HG02759 (cell line): ENCODE results near the gene TOP3A.
A peak's percentile ranks its signal among the peaks of the same experiment; 100 is the strongest.

Experiments
- ATAC-seq: cut with Tn5 transposase; IDR thresholded peaks from one replicate; pipeline ENCODE4 v1.9.1; 2021; ENCODE audit warnings: mild to moderate bottlenecking, moderate library complexity; ENCODE audit not compliant: unreplicated experiment

The TOP3A gene

DNA sequence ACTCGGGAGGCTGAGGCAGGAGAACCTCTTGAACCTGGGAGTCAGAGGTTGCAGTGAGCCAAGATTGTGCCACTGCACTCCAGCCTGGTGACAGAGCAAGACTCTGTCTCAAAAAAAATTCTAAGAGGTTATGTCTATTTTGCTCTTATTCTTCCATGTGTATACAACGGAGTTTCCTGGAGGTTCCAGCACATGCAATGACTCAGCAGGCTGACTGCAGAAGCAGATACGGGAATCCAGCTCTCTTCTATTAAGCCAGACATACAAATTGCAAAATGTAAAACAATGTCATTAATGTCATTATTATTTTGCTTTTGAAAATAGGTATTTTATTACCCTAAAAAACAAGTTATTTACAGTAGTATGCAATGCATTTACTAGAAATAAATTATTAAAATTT lies 35.9 kb downstream of the TOP3A start:
- no peak for ATAC-seq

DNA sequence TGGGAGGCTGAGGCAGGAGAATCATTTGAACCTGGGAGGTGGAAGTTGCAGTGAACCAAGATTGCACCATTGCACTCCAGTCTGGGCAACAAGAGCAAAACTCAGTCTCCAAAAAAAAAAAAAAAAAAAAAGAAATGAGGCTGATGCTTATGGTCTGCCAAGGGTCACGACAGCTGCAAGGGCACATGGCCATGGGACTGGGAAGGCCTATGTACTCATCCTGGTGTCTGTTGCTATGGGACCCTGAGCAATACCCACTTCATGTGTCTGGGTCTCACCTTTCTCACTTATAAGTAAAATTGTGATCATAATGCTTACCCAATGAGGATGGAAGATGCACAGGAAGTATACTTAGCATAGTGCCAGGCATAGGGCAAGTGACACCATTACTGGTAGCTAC lies 37.7 kb downstream of the TOP3A start:
- no peak for ATAC-seq

DNA sequence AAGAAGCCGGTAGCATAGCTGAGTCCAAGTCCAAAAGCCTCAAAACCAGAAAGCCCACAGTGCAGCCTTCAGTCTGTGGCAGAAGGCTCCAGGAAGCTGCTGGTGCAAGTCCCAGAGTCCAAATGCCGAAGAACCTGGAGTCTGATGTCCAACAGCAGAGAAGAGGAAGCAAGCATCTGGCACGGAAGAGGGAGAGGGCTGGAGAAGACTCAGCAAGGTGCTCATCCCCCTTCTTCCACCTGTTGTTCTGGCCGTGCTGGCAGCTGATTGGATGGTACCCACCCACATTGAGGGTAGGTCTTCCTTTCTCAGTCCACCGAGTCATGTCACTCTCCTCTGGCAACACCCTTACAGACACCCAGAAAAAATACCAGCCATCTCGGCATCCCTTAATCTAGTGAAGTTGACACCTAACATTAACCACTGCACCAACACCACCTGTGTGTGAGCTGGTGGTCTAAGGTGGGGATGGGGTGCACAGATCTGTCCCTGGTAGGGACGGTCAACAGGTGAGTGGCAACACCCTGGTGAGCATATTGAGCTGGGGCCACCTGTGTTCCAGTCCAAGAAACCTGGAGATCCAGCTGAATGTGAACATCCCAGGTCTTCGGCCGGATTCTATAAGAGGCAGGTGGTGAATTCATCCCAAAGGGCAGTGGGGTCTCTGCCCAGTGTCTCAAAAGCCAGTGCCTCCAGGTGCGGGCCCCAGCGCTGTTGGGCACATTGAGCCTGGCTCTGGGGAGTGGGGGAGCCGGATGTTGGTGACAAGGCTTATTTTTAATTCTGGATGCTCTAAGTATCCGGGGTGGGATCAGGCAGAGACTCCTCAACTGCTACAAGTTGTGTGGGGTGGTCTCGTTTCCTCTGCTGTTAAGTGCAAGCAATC lies 44.5 kb downstream of the TOP3A start:
- ATAC-seq, result no peak

DNA sequence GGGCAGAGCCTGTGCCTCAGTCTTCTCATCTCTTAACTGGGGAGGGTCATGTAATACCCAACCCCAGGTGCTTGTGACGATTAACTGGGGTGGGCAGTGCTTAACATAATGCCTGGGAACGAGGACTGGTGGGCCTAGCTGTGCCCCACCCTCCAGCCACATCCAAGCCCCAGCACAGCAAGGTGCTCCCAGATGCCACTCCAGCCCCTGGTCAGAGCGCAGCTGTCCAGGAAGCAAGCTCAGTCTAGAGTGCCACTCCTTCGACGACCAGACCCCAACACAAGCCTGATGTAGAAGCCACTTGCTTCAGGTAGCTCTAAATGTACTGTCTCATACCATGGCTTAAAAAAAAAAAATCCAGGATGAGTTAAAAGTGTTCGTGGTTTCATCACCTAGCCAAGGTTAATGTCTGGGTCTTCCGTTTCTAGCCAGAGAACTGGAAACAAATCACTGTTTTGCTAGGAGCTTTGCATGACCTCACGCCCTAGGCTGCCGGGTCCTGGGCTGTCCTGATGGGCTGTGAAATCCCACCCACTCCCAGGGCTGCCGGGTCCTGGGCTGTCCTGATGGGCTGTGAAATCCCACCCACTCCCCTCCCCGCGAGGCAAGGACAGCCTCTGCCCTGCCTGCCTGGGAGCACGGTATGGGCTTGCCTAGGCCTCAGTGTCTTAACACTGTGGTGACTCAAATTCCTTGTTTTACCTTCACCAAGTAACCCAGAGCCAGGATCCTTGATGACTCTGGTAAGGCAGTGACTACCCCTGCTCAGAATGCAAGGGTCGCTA lies 46.7 kb downstream of the TOP3A start:
- ATAC-seq, result no peak

DNA sequence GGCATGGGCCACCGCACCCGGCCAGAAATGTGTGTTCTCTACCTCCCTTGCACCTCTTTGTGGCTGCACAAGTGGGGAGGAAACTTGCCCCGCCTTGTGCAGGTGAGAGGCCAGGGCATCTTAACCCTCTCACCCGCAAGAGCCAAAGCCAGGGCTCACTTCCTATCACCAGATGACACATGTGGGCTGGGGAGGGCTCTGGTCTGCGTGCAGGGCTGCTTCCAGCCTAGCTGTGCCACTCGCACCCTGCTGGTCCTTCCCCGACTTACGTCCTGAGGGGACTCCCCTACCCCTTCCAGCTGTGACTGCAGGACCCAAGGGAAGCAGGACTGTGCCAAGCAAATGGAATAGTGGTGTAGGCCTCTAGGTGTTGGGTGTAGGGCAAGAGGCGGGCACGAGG lies 47.4 kb downstream of the TOP3A start:
- ATAC-seq, result no peak

DNA sequence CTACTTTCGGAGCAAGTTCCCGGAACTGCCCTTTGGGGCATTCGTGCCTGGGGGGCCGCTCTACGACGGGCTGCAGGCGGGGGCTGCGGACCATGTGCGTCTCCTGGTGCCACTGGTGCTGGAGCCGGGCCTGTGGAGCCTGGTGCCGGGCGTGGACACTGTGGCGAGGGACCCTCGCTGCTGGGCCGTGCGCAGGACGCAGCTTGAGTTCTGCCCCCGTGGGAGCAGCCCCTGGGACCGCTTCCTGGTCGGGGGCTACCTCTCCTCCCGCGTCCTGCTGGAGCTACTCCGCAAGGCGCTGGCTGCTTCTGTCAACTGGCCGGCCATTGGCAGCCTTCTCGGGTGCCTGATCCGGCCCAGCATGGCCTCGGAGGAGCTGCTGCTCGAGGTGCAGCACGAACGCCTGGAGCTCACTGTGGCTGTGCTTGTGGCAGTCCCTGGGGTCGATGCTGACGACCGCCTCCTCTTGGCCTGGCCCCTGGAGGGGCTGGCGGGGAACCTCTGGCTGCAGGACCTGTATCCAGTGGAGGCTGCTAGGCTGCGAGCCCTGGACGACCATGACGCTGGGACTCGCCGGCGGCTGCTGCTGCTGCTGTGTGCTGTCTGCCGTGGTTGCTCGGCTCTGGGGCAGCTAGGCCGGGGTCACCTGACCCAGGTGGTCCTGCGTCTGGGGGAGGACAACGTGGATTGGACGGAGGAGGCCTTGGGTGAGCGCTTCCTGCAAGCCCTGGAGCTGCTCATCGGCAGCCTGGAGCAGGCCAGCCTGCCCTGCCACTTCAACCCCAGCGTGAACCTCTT lies 50.7 kb downstream of the TOP3A start:
- no peak for ATAC-seq

DNA sequence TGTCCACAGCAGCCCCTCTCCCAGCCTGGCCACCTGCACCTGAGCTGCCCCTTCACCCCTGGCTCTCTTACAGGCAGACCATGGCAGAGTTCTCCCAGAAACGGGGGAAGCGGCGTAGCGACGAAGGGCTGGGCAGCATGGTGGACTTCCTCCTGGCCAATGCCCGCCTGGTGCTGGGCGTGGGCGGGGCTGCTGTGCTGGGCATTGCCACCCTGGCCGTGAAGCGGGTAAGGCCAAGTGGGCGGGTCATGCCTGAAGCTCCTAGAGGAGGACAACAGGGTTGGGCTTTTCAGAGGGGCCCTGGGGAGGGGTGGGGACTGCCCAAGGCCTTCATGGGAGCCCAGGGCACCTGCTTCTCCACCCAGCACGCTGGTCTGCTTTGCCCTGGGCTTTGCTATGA lies 52.2 kb downstream of the TOP3A start:
- no peak for ATAC-seq

DNA sequence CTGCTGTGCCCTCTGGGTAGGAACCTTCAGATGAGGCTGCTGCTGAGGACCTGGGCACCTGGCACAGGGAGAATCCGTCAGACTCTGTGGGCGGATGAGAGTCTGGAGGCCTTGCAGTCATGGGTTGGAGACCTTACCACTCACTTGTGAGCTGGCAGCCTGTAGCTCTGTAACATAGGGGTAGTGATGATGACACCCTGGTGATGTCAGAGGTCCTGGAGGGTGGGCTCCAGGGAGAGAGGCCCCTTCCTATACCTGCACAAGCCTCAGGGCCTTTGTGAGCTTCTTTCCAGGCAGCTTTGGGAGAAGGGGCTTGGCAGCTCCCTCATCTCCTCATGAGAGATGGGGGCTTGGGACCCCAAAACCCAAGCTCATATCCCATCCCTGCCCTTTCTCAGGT lies 52.7 kb downstream of the TOP3A start:
- ATAC-seq, result no peak

DNA sequence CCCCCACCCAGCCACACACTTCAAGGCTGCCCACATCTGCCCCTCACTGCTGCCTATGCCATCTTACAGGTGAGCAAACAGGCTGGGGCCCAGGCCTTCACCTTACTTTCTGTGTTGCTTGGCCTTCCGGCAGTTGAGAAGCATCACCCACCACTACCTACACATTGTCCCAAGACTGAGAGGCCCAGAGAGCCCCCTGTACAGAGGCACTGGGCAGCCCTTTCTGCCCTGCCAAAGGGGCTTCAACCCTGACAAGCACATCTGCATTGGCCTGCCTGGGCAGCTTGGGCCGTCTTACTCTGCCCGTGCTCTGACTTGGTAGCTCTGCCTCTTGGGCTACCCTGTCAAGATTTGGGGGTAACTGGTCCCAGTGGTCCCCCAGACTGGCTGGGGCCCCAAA lies 53.1 kb downstream of the TOP3A start:
- ATAC-seq, result no peak

DNA sequence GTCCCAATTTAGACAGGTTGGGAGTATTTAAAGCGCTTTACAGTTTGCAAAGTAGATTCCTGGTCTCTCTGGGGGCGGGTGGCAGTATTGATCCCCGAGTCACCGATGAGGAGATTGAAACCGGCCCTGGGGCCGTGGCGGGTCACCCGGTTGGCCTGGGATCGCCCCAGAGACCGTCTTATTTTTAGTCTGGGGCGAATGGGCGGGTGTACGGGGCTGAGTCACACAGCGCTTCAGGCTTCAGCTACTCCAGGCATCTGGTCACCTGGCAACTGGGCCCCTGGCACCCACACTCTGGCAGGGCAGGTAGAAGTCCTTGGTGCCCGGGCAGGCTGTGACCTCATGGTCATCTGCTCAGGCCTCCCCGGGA lies 53.7 kb downstream of the TOP3A start:
- peak; percentile 9 for ATAC-seq

DNA sequence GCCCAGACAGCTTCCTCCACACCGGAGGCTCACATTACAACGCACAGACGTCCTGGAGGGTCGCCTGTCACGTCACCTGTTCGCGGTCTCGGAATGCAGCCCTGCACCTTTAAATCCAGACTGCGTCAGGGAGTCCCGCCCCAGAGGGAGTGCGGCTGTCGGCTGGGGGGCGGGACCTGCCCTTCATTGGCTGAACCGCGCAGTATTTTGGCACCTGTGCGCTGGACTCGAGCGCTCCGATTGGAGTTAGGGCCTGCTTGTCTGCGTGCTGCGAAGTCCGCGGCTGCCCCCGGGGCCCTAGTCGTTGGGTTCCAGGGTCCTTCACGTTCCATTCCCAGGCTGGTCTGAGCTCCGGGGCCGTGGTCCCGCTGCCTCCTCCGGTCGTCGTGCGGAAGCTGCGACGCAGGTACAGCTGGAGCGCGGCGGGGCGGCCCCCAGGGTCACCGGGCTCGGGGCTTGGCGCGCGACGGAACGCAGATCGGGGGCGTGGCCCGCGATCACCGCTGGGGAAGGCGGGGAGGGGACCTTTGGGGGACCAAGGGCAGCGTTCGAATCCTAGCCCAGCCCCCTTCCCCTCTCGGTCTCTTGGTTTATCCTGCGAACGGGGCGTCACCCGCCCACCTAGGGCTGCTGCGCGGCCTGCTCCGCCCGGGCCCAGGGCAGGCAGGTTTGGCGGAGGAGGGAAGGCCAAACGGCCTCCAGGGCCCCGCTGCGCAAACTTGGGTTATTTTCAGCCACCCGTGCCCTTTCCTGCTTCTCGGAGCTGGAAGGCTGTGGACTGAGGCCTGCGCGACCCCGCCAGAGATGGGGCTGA lies 54.3 kb downstream of the TOP3A start, which contains the start of gene MIEF2:
TSS of gene MIEF2 (plus strand) at position 331 of the 814 bp plus-strand sequence. CDS start 2,059 bp downstream, outside the sequence.
- peak; percentile 81 for ATAC-seq

DNA sequence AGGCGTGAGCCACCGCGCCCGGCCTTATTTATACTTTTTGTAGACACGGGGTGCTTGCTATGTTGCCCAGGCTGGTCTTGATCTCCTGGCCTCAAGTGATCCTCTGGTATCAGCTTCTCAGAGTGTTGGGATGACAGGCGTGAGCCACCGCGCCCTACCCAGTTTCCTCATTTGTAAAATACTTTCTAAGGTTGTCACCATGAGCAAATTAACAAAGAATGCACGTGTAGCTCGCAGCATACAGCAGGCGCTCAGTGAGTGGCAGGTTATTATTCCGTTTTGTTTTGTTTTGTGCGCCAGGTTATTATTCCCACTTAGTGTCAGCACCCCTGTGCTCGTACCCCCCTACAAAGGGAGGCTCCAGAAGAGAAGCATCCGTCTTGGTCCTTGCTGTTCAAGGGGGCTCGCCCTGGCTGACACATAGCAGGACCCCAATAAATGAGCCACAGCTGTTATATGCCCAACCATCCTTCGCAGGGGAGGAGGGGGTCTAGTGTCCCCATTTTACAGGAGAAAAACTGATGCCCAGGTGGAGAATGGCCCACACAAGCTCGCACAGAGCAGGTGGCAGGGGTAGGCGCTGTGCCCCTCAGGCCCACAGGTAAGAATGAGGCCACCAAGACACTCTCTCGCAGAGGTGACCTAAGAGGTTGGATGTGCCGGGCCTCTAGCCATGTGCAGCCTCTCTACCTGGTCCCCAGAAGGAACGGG lies 55.0 kb downstream of the TOP3A start:
- no peak for ATAC-seq

DNA sequence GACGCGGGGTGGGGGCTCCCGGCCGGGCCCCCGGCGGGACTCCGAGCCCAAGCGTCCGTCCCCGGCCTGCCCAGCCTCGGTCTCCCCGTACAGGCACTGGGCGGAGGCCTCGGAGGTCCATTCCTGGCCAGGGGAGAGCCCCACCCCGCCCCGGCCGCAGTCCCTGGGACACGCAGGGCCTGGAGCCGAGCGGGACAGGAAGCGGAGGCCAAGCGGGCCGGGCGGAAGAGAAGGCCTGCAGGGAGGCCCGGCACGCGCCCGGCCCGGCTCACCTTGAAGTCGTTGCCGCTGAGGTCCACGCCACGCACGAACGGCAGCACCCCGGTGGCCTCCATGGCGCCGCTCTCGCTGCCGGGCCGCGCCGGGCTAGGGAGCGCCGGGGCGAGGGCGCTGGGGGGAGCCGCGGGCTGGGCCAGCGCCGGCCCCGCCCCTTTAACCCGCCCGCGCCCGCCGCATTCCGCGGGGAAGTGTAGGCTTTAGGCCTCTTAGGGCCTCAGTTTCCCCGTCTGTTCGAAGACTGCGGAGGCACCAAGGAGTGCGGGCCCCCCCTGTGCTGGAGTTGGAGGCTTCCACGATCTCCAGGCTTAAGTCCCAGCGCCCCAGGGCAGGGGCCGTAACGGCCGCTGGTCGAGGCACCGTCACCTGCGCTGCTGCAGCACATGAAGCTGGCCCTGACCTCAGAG lies 56.3 kb downstream of the TOP3A start, which contains the start of gene FLII:
TSS of gene FLII (minus strand) at position 383 of the 683 bp plus-strand sequence. CDS start at position 335, 48 bp downstream.
- ATAC-seq, result peak; percentile 30

DNA sequence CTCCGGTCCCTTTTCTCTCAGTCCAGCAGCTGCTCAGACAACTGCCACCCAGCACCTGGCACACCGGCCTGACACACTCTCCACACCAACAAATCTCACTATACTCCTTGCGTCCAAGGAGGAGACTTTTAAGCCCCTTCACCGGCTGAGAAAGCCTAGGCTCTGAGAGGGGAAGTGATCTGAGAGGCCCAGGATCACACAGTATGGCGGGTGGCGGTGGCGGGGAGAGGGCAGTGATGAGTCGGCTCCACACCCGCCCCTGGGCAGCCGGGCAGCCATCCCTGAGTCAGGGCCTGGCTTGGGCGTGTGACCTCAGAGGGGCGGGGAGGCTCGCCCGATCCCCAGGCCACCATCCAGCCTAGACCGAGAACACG lies 56.8 kb downstream of the TOP3A start:
- ATAC-seq, result peak; percentile 29

DNA sequence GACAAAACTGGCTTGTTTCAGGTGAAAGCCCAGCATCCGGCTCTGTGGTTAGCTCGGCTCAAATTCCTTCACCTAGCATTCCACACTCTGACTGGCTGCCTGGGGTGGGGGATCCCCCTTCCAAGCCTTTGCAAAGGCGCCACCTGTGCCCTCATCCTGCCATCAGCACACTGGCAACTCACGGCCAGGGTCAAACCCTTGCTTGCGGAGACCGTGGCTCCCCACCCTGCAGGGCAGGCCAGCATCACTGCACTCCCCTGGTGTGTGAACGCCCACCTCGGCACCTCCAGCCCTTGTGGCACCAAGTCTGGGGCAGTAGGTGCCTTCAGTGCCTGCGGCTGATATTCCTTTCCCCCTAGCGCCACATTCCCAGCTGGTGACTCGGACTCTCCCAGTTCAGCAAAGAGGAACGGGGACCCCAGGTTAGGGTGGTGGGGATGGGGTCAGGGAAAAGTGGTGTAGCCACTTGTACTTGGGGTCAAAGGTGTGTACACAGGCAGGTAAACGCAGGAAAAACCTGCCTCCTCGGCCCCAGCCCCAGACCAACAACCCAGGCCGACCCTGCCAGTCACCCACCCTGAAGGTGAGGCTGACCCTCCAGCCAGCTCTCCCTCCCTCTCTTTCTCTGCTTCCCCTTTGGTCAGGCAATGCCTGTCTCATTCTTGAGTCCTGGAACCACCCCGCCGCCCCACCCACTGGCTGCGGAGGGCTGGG lies 57.4 kb downstream of the TOP3A start:
- ATAC-seq, result peak; percentile 10

DNA sequence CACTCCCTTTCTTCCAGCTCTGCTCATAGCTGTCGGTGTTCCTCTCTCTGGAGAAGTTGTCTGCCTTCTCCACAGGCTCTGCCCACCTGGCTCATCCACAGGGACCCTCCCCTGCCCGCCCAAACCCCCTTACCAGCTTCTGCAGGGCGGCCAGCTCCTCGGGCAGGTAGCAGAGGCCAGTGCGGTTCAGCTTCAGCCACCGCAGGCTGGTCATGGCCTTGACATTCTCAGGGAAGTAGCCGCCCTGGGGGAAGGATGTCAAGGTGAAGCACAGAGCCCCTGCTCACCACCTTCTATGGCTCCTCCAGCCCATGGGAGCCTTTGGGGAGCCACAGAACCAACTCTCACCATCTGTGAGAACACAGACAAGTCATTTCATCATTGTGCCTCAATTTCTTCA lies 58.0 kb downstream of the TOP3A start:
- no peak for ATAC-seq

DNA sequence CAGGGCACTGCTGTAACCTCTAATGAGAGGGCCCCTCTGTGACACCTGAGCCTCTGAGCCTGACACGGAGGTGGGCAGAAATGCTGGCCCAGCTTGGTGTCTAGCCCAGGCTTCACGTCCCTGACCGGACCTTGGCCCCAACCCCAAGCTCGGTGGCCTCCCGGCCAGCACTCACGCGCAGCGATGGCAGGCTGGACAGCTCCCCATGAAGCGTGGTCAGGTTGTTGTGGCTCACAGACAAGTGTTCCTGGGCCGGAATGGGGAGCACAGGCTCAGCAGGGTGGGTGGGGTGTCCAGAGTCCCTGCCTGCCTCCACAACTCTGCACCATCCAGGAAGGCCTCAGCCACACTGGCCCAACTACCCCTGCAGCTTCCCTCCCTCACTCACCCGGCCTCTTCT lies 58.4 kb downstream of the TOP3A start:
- ATAC-seq, result no peak

DNA sequence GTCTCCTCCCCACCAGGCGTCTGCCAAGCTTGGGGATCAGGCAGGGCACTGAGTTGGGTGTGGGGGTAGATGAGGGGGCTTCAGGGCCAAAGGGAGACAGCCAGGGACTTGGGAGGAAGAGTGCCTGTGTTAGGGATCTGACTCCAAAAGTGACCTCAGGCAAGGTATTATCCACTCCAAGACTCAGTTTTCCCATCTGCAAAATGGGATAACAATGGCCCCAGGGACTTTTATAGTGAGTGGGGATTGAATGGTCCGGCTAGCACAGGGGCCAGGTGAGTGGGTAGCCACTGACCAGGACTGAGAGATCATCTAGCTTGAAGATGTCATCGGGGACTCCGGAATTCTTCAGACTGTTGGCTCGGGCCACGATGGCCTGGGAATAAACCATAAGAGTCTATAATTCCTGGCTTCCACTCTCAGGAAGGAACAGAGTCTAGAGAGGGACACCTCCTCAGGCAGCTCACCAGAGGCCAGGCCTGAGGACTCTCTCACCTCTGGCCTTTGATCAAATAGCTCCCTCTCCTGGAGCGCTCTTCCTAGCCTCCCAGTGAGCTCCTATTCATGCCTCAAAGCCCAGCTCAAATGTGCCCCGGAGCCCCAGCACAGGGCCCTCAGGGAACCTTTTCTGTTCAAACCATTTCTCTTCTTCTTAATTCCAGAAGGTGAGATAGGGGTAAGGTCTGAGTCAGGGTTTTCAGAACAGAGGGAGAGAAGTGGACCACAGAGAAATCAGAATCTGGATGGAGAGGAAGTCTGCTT lies 59.7 kb downstream of the TOP3A start:
- no peak for ATAC-seq
